Measurements from ENCODE around the gene OR8G5. TPM values are rescaled to one million over a fixed set of nuclear protein-coding genes. Genes with fewer than 3 reads are reported as not detected.
A peak's percentile ranks its signal among the peaks of the same experiment; 100 is the strongest.

Gene OR8G5
- total RNA-seq, 1 experiment from 2014 or later = 0.26 TPM

GRCh38 chr11:124307093-124307492 lies 50.9 kb downstream of the OR8G5 start:
- H3K4me2 ChIP-seq (ENCODE audit: low read length) = no peak overlapping the region
- intact Hi-C loops (cut with micrococcal nuclease) = no loop called here
- no peak overlapping the region for H3K4me3 ChIP-seq (ENCODE audit: low read length)
- ChIA-PET POLR2A (ENCODE audit: unreplicated experiment) (no interaction called here), CTCF (no interaction called here)
- peaks cover 8% of the 10 kb centered on the region; the same call in 1 of the 2 replicates for H3K27me3 ChIP-seq (ENCODE audit: low read length)
- BruUV-seq (replicated peaks) = no TSS peak
- TF ChIP-seq EZH2phosphoT487 (IDR thresholded peaks at IDR 0.05; ENCODE audit: borderline replicate concordance, low read length) (no peak), EZH2 (IDR thresholded peaks at IDR 0.05; ENCODE audit: low read length, unreplicated experiment) (no peak)
- TF ChIP-seq, protein P1, sequence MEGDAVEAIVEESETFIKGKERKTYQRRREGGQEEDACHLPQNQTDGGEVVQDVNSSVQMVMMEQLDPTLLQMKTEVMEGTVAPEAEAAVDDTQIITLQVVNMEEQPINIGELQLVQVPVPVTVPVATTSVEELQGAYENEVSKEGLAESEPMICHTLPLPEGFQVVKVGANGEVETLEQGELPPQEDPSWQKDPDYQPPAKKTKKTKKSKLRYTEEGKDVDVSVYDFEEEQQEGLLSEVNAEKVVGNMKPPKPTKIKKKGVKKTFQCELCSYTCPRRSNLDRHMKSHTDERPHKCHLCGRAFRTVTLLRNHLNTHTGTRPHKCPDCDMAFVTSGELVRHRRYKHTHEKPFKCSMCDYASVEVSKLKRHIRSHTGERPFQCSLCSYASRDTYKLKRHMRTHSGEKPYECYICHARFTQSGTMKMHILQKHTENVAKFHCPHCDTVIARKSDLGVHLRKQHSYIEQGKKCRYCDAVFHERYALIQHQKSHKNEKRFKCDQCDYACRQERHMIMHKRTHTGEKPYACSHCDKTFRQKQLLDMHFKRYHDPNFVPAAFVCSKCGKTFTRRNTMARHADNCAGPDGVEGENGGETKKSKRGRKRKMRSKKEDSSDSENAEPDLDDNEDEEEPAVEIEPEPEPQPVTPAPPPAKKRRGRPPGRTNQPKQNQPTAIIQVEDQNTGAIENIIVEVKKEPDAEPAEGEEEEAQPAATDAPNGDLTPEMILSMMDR (conservative IDR thresholded peaks at IDR 0.05; ENCODE audit: low read depth, low read length) = no peak
- no peaks in the 10 kb centered on the region for H3K79me2 ChIP-seq (ENCODE audit: low read length)
- no peaks in the 10 kb centered on the region for H3K36me3 ChIP-seq (ENCODE audit: low read depth, low read length)
- no peak overlapping the region for H3K9ac ChIP-seq (ENCODE audit: low read length)
- no peaks in the 10 kb centered on the region for H3K9me2 ChIP-seq (replicated peaks; ENCODE audit: low read length)
- no peaks in the 10 kb centered on the region for H3F3A ChIP-seq (ENCODE audit: low read length, unreplicated experiment)
- peaks cover 11% of the 10 kb centered on the region for H3K4me1 ChIP-seq (ENCODE audit: insufficient read depth, low read length)
- no peaks in the 10 kb centered on the region for H4K20me1 ChIP-seq (ENCODE audit: low read length)
- no peak overlapping the region for H3K27ac ChIP-seq (ENCODE audit: low read length)
- H3K9me3 ChIP-seq (ENCODE audit: low read length) = no peaks in the 10 kb centered on the region
- ATAC-seq (no peak), DNase-seq (no peak)
- H2AFZ ChIP-seq (ENCODE audit: low read length) = no peak overlapping the region

GRCh38 chr11:124310721-124311120 lies 54.5 kb downstream of the OR8G5 start:
- no peak overlapping the region for H3K9ac ChIP-seq (ENCODE audit: low read length)
- TF ChIP-seq EZH2phosphoT487 (IDR thresholded peaks at IDR 0.05; ENCODE audit: borderline replicate concordance, low read length) (no peak), EZH2 (IDR thresholded peaks at IDR 0.05; ENCODE audit: low read length, unreplicated experiment) (no peak)
- TF ChIP-seq, protein P1 (conservative IDR thresholded peaks at IDR 0.05; ENCODE audit: low read depth, low read length) = no peak
- H3K27me3 ChIP-seq (ENCODE audit: low read length) = peaks cover 8% of the 10 kb centered on the region; the same call in 1 of the 2 replicates
- CTCF ChIA-PET = interaction anchor here (0.7 kb wide), 1 partner anchor 33 kb away, joined by 4 read pairs; no protein-coding TSS in a partner anchor
- POLR2A ChIA-PET (ENCODE audit: unreplicated experiment) = no interaction called here
- DNase-seq (peak; percentile 71), ATAC-seq (peak; percentile 80)
- peaks cover 16% of the 10 kb centered on the region for H3K4me1 ChIP-seq (ENCODE audit: insufficient read depth, low read length)
- H3K4me2 ChIP-seq (ENCODE audit: low read length) = no peak overlapping the region
- no peaks in the 10 kb centered on the region for H3K9me2 ChIP-seq (replicated peaks; ENCODE audit: low read length)
- no peaks in the 10 kb centered on the region for H3F3A ChIP-seq (ENCODE audit: low read length, unreplicated experiment)
- intact Hi-C loops (cut with micrococcal nuclease) = no loop called here
- H4K20me1 ChIP-seq (ENCODE audit: low read length) = no peaks in the 10 kb centered on the region
- no peaks in the 10 kb centered on the region for H3K36me3 ChIP-seq (ENCODE audit: low read depth, low read length)
- no peak overlapping the region for H3K4me3 ChIP-seq (ENCODE audit: low read length)
- no TSS peak for BruUV-seq (replicated peaks)
- no peaks in the 10 kb centered on the region for H3K9me3 ChIP-seq (ENCODE audit: low read length)
- H2AFZ ChIP-seq (ENCODE audit: low read length) = no peak overlapping the region
- H3K27ac ChIP-seq (ENCODE audit: low read length) = no peak overlapping the region
- no peaks in the 10 kb centered on the region for H3K79me2 ChIP-seq (ENCODE audit: low read length)

DNA sequence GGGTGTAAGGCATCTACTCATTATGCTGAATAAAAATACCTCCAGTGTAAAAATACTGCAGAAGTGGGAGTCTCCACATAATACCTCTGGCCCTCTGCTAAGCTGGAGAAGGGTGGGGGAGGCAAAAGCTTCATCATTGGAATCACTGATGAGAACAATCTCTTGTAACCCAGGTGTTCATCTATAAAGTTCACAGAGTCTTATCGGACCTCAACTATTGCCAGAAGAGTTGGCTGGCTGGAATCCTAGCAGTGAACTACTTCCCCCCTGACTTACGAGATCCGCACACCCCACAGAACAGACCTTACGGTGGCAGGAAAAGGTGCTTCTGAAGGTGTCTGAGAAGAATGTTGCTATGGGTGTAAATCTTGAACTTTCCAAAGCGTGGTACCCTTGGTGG lies 55.1 kb downstream of the OR8G5 start:
- H3K36me3 ChIP-seq (ENCODE audit: low read depth, low read length) = no peaks in the 10 kb centered on the region
- ATAC-seq (no peak), DNase-seq (no peak)
- no peak overlapping the region for H3K27ac ChIP-seq (ENCODE audit: low read length)
- BruUV-seq (replicated peaks) = no TSS peak
- H3K4me1 ChIP-seq (ENCODE audit: insufficient read depth, low read length) = peaks cover 16% of the 10 kb centered on the region
- intact Hi-C loops (cut with micrococcal nuclease) = no loop called here
- no peaks in the 10 kb centered on the region for H3F3A ChIP-seq (ENCODE audit: low read length, unreplicated experiment)
- no peaks in the 10 kb centered on the region for H4K20me1 ChIP-seq (ENCODE audit: low read length)
- ChIA-PET CTCF (no interaction called here), POLR2A (ENCODE audit: unreplicated experiment) (no interaction called here)
- no peak overlapping the region for H3K9ac ChIP-seq (ENCODE audit: low read length)
- peaks cover 8% of the 10 kb centered on the region; the same call in 1 of the 2 replicates for H3K27me3 ChIP-seq (ENCODE audit: low read length)
- H3K9me3 ChIP-seq (ENCODE audit: low read length) = no peaks in the 10 kb centered on the region
- no peaks in the 10 kb centered on the region for H3K9me2 ChIP-seq (replicated peaks; ENCODE audit: low read length)
- no peaks in the 10 kb centered on the region for H3K79me2 ChIP-seq (ENCODE audit: low read length)
- H3K4me3 ChIP-seq (ENCODE audit: low read length) = no peak overlapping the region
- no peak overlapping the region for H2AFZ ChIP-seq (ENCODE audit: low read length)
- H3K4me2 ChIP-seq (ENCODE audit: low read length) = no peak overlapping the region
- TF ChIP-seq EZH2phosphoT487 (IDR thresholded peaks at IDR 0.05; ENCODE audit: borderline replicate concordance, low read length) (no peak), EZH2 (IDR thresholded peaks at IDR 0.05; ENCODE audit: low read length, unreplicated experiment) (no peak)
- TF ChIP-seq, protein P1 (conservative IDR thresholded peaks at IDR 0.05; ENCODE audit: low read depth, low read length) = no peak

Data from PC-3 (cell line).